ENCODE measurements around the gene NTN1.

- TF ChIP-seq CTCF (IDR thresholded peaks at IDR 0.05; ENCODE audit: insufficient read depth, low read length, poor library complexity, severe bottlenecking) (no peak), EZH2phosphoT487 (conservative IDR thresholded peaks at IDR 0.05; ENCODE audit: low read length) (no peak)
Measured at GRCh38 chr17:9021158-9021991, at the start of gene NTN1.

Data from SU-DHL-6 (cell line).